VCaP (cell line): ENCODE data around the gene CLSTN2.

Experiments
- H3K27ac ChIP-seq: fragments of 450-650 bp; 2 replicates; pipeline ENCODE4 v1.5.1; 2017
- CTCF ChIP-seq: fragments of 450-650 bp; conservative IDR thresholded peaks from 2 replicates; pipeline ENCODE4 v1.5.1; 2017; ENCODE audit warnings: mild to moderate bottlenecking, moderate library complexity

CLSTN2 gene

GRCh38 chr3:140204271-140204984 lies 269.4 kb downstream of the CLSTN2 start:
- TF ChIP-seq CTCF, result no peak
- no peak overlapping the region for H3K27ac ChIP-seq

- no peak overlapping the region for H3K27ac ChIP-seq
- TF ChIP-seq CTCF, result no peak
Observed at GRCh38 chr3:140205598-140205997, 270.6 kb downstream of the CLSTN2 start.

GRCh38 chr3:140206196-140207040 lies 271.4 kb downstream of the CLSTN2 start:
- peak overlapping the region; percentile 14; the same call in 1 of the 2 replicates for H3K27ac ChIP-seq
- TF ChIP-seq CTCF, result peak; percentile 15; the same call in 1 of the 2 replicates

- no peak for TF ChIP-seq CTCF
- peak overlapping the region; percentile 19; the same call in 1 of the 2 replicates for H3K27ac ChIP-seq
Observed at GRCh38 chr3:140207541-140207940, 272.6 kb downstream of the CLSTN2 start.

- TF ChIP-seq CTCF, result peak; percentile 63
- H3K27ac ChIP-seq, result no peak overlapping the region
Observed at GRCh38 chr3:140216249-140216648, 281.3 kb downstream of the CLSTN2 start.

- no peak overlapping the region for H3K27ac ChIP-seq
- no peak for TF ChIP-seq CTCF
Observed at GRCh38 chr3:140219291-140219690, 284.3 kb downstream of the CLSTN2 start.

GRCh38 chr3:140219923-140220452 lies 285.0 kb downstream of the CLSTN2 start:
- no peak for TF ChIP-seq CTCF
- H3K27ac ChIP-seq, result no peak overlapping the region
